B cell (primary cell): Measurements from ENCODE around the gene LCE1A. TPM values are rescaled to one million over a fixed set of nuclear protein-coding genes. Genes with fewer than 3 reads are reported as not detected.

Source experiments
- ATAC-seq: fragments of 200-7000 bp; cut with Tn5 transposase; one replicate; pipeline ENCODE4 v1.10.0; 2021; ENCODE audit warnings: low read depth, mild to moderate bottlenecking, moderate number of reproducible peaks, moderate library complexity
- CTCF ChIA-PET: fragments of 350-600 bp; sonication (Branson Sonifier 250); formaldehyde crosslinking; loops from one replicate; lab custom pipeline; 2021; ENCODE audit warnings: antibody characterized with exemption, inconsistent platforms; lab: Charles Lee
- POLR2A ChIA-PET: fragments of 350-600 bp; sonication (Branson Sonifier 250); formaldehyde crosslinking; loops from one replicate; lab custom pipeline; 2021; ENCODE audit warnings: antibody characterized with exemption; lab: Charles Lee
- DNase-seq: peaks from one replicate; pipeline ENCODE4 v3.0.0; 2013
- H2AFZ ChIP-seq: 2 replicates; pipeline ENCODE4 v1.6.1; 2012; ENCODE audit warnings: mild to moderate bottlenecking, low read depth, low read length; ENCODE audit not compliant: insufficient read depth, poor library complexity, severe bottlenecking
- H3K27ac ChIP-seq, 2 donors: 1 replicate in 1 of 2; 2 replicates in 1 of 2; pipeline ENCODE4 v1.5.1; 2012 to 2013; ENCODE audit warnings: low read length in 2 of 2, mild to moderate bottlenecking in 2 of 2, moderate library complexity in 1 of 2
- H3K27me3 ChIP-seq, 4 experiments: fragments of 200-600 bp in 1 of 4; sonication (generic) in 1 of 4; replicated peaks in 1 of 4; 1 replicate in 2 of 4; 2 replicates in 2 of 4; pipeline versions ENCODE4 v1.6.1 to v1.7.0; 2013 to 2016; ENCODE audit warnings: low read length in 3 of 4, mild to moderate bottlenecking in 2 of 4, mixed read lengths in 1 of 4, moderate library complexity in 1 of 4; ENCODE audit not compliant: insufficient read depth in 4 of 4, control insufficient read depth in 3 of 4; ENCODE audit errors: control extremely low read depth in 1 of 4
- H3K36me3 ChIP-seq, 2 experiments: replicated peaks in 1 of 2; 1 replicate in 1 of 2; 2 replicates in 1 of 2; pipeline versions ENCODE4 v1.6.1 to v1.7.1; 2013; ENCODE audit warnings: low read length in 1 of 2; ENCODE audit not compliant: insufficient read depth in 2 of 2, control insufficient read depth in 1 of 2; ENCODE audit errors: control extremely low read depth in 1 of 2, extremely low read depth in 1 of 2
- H3K4me1 ChIP-seq, 2 donors: fragments of 200-600 bp in 1 of 2; sonication (generic) in 1 of 2; 1 replicate in 1 of 2; 2 replicates in 1 of 2; pipeline versions ENCODE4 v1.5.1 to v1.6.1; 2013 to 2017; ENCODE audit warnings: low read length in 2 of 2; ENCODE audit not compliant: control insufficient read depth in 2 of 2, insufficient read depth in 2 of 2
- H3K4me2 ChIP-seq: replicated peaks from 2 replicates; pipeline ENCODE3; 2012; ENCODE audit warnings: mild to moderate bottlenecking, low read depth, low read length; ENCODE audit not compliant: poor library complexity, severe bottlenecking
- H3K4me3 ChIP-seq, 5 experiments: fragments of 200-600 bp in 1 of 5; sonication (generic) in 1 of 5; 1 replicate in 3 of 5; 2 replicates in 2 of 5; pipeline versions ENCODE4 v1.5.1 to v1.7.0; 2011 to 2016; ENCODE audit warnings: low read length in 4 of 5, mild to moderate bottlenecking in 4 of 5, low read depth in 2 of 5, control low read depth in 1 of 5, moderate library complexity in 1 of 5; ENCODE audit not compliant: insufficient read depth in 1 of 5; ENCODE audit errors: control extremely low read depth in 1 of 5, extremely low read depth in 1 of 5
- H3K79me2 ChIP-seq: fragments of 200-600 bp; sonication (generic); one replicate; pipeline ENCODE4 v1.6.0; 2016; ENCODE audit warnings: low read length; ENCODE audit not compliant: control insufficient read depth, insufficient read depth
- H3K9ac ChIP-seq: fragments of 200-600 bp; sonication (generic); 2 replicates; pipeline ENCODE4 v1.6.1; 2017; ENCODE audit warnings: mild to moderate bottlenecking, low read length, moderate library complexity
- H3K9me3 ChIP-seq, 3 donors: one replicate each; pipeline versions ENCODE4 v1.6.1 to v1.7.1; 2013; ENCODE audit warnings: low read length in 2 of 3; ENCODE audit not compliant: control insufficient read depth in 2 of 3, insufficient read depth in 1 of 3; ENCODE audit errors: control extremely low read depth in 1 of 3
- H4K20me1 ChIP-seq: 2 replicates; pipeline ENCODE4 v1.6.0; 2012; ENCODE audit warnings: mild to moderate bottlenecking, low read length; ENCODE audit not compliant: insufficient read depth, control insufficient read depth, poor library complexity, severe bottlenecking
- H3K27ac Mint-ChIP-seq: one replicate; pipeline ENCODE4 v1.8.0; 2021; ENCODE audit warnings: mixed read lengths
- H3K27me3 Mint-ChIP-seq: one replicate; pipeline ENCODE4 v1.8.0; 2021; ENCODE audit warnings: mixed read lengths
- H3K4me1 Mint-ChIP-seq: one replicate; pipeline ENCODE4 v1.8.0; 2021; ENCODE audit warnings: mixed read lengths
- H3K4me3 Mint-ChIP-seq: one replicate; pipeline ENCODE4 v1.8.0; 2021; ENCODE audit warnings: mixed read lengths
- H3K9me3 Mint-ChIP-seq: one replicate; pipeline ENCODE4 v1.8.0; 2022; ENCODE audit warnings: mixed read lengths; ENCODE audit not compliant: insufficient read depth
- EZH2 ChIP-seq: IDR thresholded peaks from 2 replicates; pipeline ENCODE4 v1.6.1; 2012; ENCODE audit warnings: borderline replicate concordance, low read depth, mild to moderate bottlenecking, moderate library complexity, low read length; ENCODE audit not compliant: insufficient read depth, poor library complexity, severe bottlenecking
- WGBS: methylation state at CpG from one replicate; pipeline ENCODE4 v1.1.5; 2013; ENCODE audit warnings: missing lambda C conversion rate; ENCODE audit not compliant: insufficient coverage; 5-methylcytosine and 5-hydroxymethylcytosine counted together
- intact Hi-C: fragments of 100-400 bp; cut with micrococcal nuclease; formaldehyde crosslinking; loops from one replicate; pipeline ENCODE4 v1.10.0; 2022
- polyA plus RNA-seq: library from polyadenylated mRNA; depleted of rRNA; stranded (reverse); fragments of >200 nt; gene quantifications from 2 replicates; pipeline ENCODE4 v1.2.3, GENCODE V29; 2012
- total RNA-seq, 2 donors: library from RNA; stranded (reverse); fragments of 120-200 nt in 1 of 2; gene quantifications; 1 replicate in 1 of 2; 2 replicates in 1 of 2; pipeline versions ENCODE4 v1.2.3 to v1.2.4, GENCODE V29; 2013 to 2022
- TF ChIP-seq, protein P1 (sequence below): fragments of 200-600 bp; IDR thresholded peaks from one replicate; pipeline ENCODE4 v1.8.0; 2022; ENCODE audit warnings: antibody characterized with exemption, mild to moderate bottlenecking

Gene LCE1A
- total and polyA plus RNA-seq, 2 donors (not counting 1 experiment from before 2014, with no cell fraction given): not detected

GRCh38 chr1:152817309-152817708 is 10.0 kb upstream of the LCE1A start:
- Histone ChIP-seq H3K27ac (no peak overlapping the region), H3K4me2 (no peak overlapping the region), H3K36me3 (no peaks in the 10 kb centered on the region), H4K20me1 (no peaks in the 10 kb centered on the region), H3K4me1 (peaks cover 4% of the 10 kb centered on the region in 2 donors), H3K9me3 (no peaks in the 10 kb centered on the region), H3K27me3 (peaks cover 0 to 3% (median 0%) of the 10 kb centered on the region in 4 experiments), H3K9ac (no peak overlapping the region), H3K4me3 (no peak overlapping the region), H2AFZ (no peak overlapping the region), H3K79me2 (no peaks in the 10 kb centered on the region)
- WGBS: 76% methylated on average over 4 of the region's 6 CpGs
- no peak for TF ChIP-seq EZH2
- TF ChIP-seq, protein P1, sequence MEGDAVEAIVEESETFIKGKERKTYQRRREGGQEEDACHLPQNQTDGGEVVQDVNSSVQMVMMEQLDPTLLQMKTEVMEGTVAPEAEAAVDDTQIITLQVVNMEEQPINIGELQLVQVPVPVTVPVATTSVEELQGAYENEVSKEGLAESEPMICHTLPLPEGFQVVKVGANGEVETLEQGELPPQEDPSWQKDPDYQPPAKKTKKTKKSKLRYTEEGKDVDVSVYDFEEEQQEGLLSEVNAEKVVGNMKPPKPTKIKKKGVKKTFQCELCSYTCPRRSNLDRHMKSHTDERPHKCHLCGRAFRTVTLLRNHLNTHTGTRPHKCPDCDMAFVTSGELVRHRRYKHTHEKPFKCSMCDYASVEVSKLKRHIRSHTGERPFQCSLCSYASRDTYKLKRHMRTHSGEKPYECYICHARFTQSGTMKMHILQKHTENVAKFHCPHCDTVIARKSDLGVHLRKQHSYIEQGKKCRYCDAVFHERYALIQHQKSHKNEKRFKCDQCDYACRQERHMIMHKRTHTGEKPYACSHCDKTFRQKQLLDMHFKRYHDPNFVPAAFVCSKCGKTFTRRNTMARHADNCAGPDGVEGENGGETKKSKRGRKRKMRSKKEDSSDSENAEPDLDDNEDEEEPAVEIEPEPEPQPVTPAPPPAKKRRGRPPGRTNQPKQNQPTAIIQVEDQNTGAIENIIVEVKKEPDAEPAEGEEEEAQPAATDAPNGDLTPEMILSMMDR: no peak
- POLR2A ChIA-PET: no interaction called here
- DNase-seq: no peak
- ATAC-seq: no peak
- H3K9me3 Mint-ChIP-seq: no peaks in the 10 kb centered on the region
- CTCF ChIA-PET: no interaction called here
- H3K4me1 Mint-ChIP-seq: peaks cover 6% of the 10 kb centered on the region
- no peak overlapping the region for H3K4me3 Mint-ChIP-seq
- peaks cover 22% of the 10 kb centered on the region for H3K27me3 Mint-ChIP-seq
- H3K27ac Mint-ChIP-seq: no peak overlapping the region
- intact Hi-C loops: no loop called here

- Mint-ChIP-seq H3K9me3 (no peaks in the 10 kb centered on the region), H3K4me3 (no peak overlapping the region), H3K27ac (no peak overlapping the region), H3K27me3 (peaks cover 26% of the 10 kb centered on the region), H3K4me1 (peaks cover 6% of the 10 kb centered on the region)
- Histone ChIP-seq H3K4me3 (no peak overlapping the region), H3K36me3 (no peaks in the 10 kb centered on the region), H3K4me1 (peaks cover 4% of the 10 kb centered on the region in 2 donors), H2AFZ (no peak overlapping the region), H3K9ac (no peak overlapping the region), H4K20me1 (no peaks in the 10 kb centered on the region), H3K79me2 (no peaks in the 10 kb centered on the region), H3K27ac (no peak overlapping the region), H3K27me3 (peaks cover 0 to 8% (median 5%) of the 10 kb centered on the region in 4 experiments), H3K4me2 (no peak overlapping the region), H3K9me3 (no peaks in the 10 kb centered on the region)
- TF ChIP-seq, protein P1: no peak
- TF ChIP-seq EZH2: no peak
- no CpG with 5 or more reads among the region's 5 CpGs for WGBS
- DNase-seq: no peak
- intact Hi-C loops: no loop called here
- ATAC-seq: no peak
- ChIA-PET CTCF (no interaction called here), POLR2A (no interaction called here)
Measured at GRCh38 chr1:152823294-152823693, 4.0 kb upstream of the LCE1A start.
